ENCODE data around the gene CDX1. TPM values are rescaled to one million over a fixed set of nuclear protein-coding genes. Genes with fewer than 3 reads are reported as not detected.
"Not testable (repeated sequence)": the region's sequence is repeated elsewhere in the genome, so short reads cannot be mapped to it uniquely, and the experiment has no call there.

Gene CDX1
- total and polyA plus RNA-seq, 2 of the 8 experiments (the other 6 are each of a cell fraction or from before 2014, with no cell fraction given), result not detected

- H4K5ac ChIP-seq (ENCODE audit: insufficient read length, low read depth, low read length); H3K18ac ChIP-seq (ENCODE audit: extremely low read depth, low read length); H3K56ac ChIP-seq (replicated peaks; ENCODE audit: insufficient read length, low read depth, low read length); H3K9ac ChIP-seq (replicated peaks in 1 of 4; ENCODE audit: extremely low read depth in 1 of 4, low read depth in 3 of 4, low read length in 3 of 4); H2AFZ ChIP-seq (ENCODE audit: low read length); DNase-seq (ENCODE audit: low read depth in 1 of 2, low spot score in 2 of 2); H3K23me2 ChIP-seq (ENCODE audit: low read depth, low read length); H3K4me3 ChIP-seq (ENCODE audit: extremely low read depth in 1 of 4, insufficient read depth in 2 of 4, low read depth in 3 of 4, low read length in 4 of 4); H4K8ac ChIP-seq (ENCODE audit: extremely low read depth, insufficient read depth, low read length); H3K23ac ChIP-seq (ENCODE audit: insufficient read length); H3K4me2 ChIP-seq (ENCODE audit: insufficient read depth in 1 of 2, low read depth in 2 of 2, low read length in 2 of 2); H2BK20ac ChIP-seq (ENCODE audit: low read length); POLR2A ChIA-PET (ENCODE audit: partially characterized antibody); H3K4ac ChIP-seq (replicated peaks; ENCODE audit: insufficient read length, low read depth, low read length); H3K79me2 ChIP-seq (ENCODE audit: control insufficient read depth in 1 of 2, insufficient read depth in 2 of 2, low read length in 2 of 2); H2BK15ac ChIP-seq (ENCODE audit: low read length); H4K20me1 ChIP-seq (replicated peaks in 1 of 2; ENCODE audit: control insufficient read depth in 1 of 2, insufficient read depth in 2 of 2, low read length in 2 of 2); H3K27me3 ChIP-seq (replicated peaks in 1 of 4; ENCODE audit: control insufficient read depth in 3 of 4, extremely low read depth in 1 of 4, insufficient read depth in 3 of 4, low read length in 3 of 4); H3K4me1 ChIP-seq (replicated peaks in 1 of 4; ENCODE audit: control insufficient read depth in 3 of 4, insufficient read depth in 4 of 4, low read length in 3 of 4); H3K36me3 ChIP-seq (ENCODE audit: control insufficient read depth in 2 of 4, insufficient read depth in 4 of 4, low read length in 3 of 4); H3K14ac ChIP-seq (ENCODE audit: insufficient read length); FAIRE-seq; H2BK5ac ChIP-seq (ENCODE audit: low read depth, low read length); H2BK120ac ChIP-seq (replicated peaks; ENCODE audit: low read depth, low read length); H4K91ac ChIP-seq (replicated peaks; ENCODE audit: insufficient read length, low read length); H3K27ac ChIP-seq (ENCODE audit: low read depth, low read length); H3K9me3 ChIP-seq (ENCODE audit: insufficient read depth in 2 of 2, low read depth in 1 of 2, low read length in 1 of 2); H3K79me1 ChIP-seq (ENCODE audit: low read depth, low read length): not testable (repeated sequence)
- WGBS, 2 experiments (ENCODE audit: extremely low coverage in 1 of 2, insufficient coverage in 1 of 2, insufficient read length in 1 of 2, insufficient replicate concordance in 2 of 2, low coverage in 1 of 2, low lambda C conversion rate in 2 of 2, missing lambda C conversion rate in 1 of 2), result 76% methylated on average over 5 of the region's 5 CpGs; no CpG with 5 or more reads in 1 of the 2 experiments
- H2BK12ac ChIP-seq (ENCODE audit: low read depth, low read length), result 0 out of 2 replicates have a peak overlapping the region, but pooled peaks have one; percentile 68
- 0 out of 2 replicates have a peak overlapping the region, but pooled peaks have one; percentile 24 for H2AK5ac ChIP-seq (ENCODE audit: low read depth, low read length)
- CTCF ChIA-PET (ENCODE audit: partially characterized antibody), result interaction anchor here (0.6 to 2.8 kb wide), 9 partner anchors 9 to 74 kb away, joined by 3 to 15 read pairs (median 4); no protein-coding TSS in a partner anchor
These were observed 67.1 kb downstream of the CDX1 start for GRCh38 chr5:150233706-150234105.

Other genes starting within 250 kb of the CDX1 start
- gene PDE6A, start 222.0 kb upstream of the CDX1 start, total RNA-seq (2021; fragmentation: NEBNext Ultra II Directional; extraction: Animal tissue kit (Norgen Biotek cat#: 25700)), result not detected in 2 replicates
- gene PDE6A, start 222.0 kb upstream of the CDX1 start, polyA plus RNA-seq (2011; rRNA removed), result not detected in 2 replicates
- gene SLC26A2, start 206.0 kb upstream of the CDX1 start, total RNA-seq (2021; fragmentation: NEBNext Ultra II Directional; extraction: Animal tissue kit (Norgen Biotek cat#: 25700)), result 10.9 and 11.4 TPM in 2 replicates
- gene SLC26A2, start 206.0 kb upstream of the CDX1 start, polyA plus RNA-seq (2011; rRNA removed), result 2.2 and 3.7 TPM in 2 replicates
- 1.2 and 1.3 TPM in 2 replicates for gene TIGD6, start 166.1 kb upstream of the CDX1 start, total RNA-seq (2021; fragmentation: NEBNext Ultra II Directional; extraction: Animal tissue kit (Norgen Biotek cat#: 25700))
- 1.9 and 2.4 TPM in 2 replicates for gene TIGD6, start 166.1 kb upstream of the CDX1 start, polyA plus RNA-seq (2011; rRNA removed)
- 27.5 and 28.0 TPM in 2 replicates for gene HMGXB3, start 166.0 kb upstream of the CDX1 start, total RNA-seq (2021; fragmentation: NEBNext Ultra II Directional; extraction: Animal tissue kit (Norgen Biotek cat#: 25700))
- 26.8 and 28.8 TPM in 2 replicates for gene HMGXB3, start 166.0 kb upstream of the CDX1 start, polyA plus RNA-seq (2011; rRNA removed)
- gene CSF1R, start 80.2 kb upstream of the CDX1 start, total RNA-seq (2021; fragmentation: NEBNext Ultra II Directional; extraction: Animal tissue kit (Norgen Biotek cat#: 25700)), result not detected in 2 replicates
- gene CSF1R, start 80.2 kb upstream of the CDX1 start, polyA plus RNA-seq (2011; rRNA removed), result 0.12 TPM in 1 of 2 replicates, not detected in the other
- 13.7 and 15.9 TPM in 2 replicates for gene PDGFRB, start 10.9 kb upstream of the CDX1 start, total RNA-seq (2021; fragmentation: NEBNext Ultra II Directional; extraction: Animal tissue kit (Norgen Biotek cat#: 25700))
- 4.2 and 5.9 TPM in 2 replicates for gene PDGFRB, start 10.9 kb upstream of the CDX1 start, polyA plus RNA-seq (2011; rRNA removed)
- 0.07 TPM in 1 of 2 replicates, not detected in the other for gene SLC6A7, start 23.3 kb downstream of the CDX1 start, total RNA-seq (2021; fragmentation: NEBNext Ultra II Directional; extraction: Animal tissue kit (Norgen Biotek cat#: 25700))
- 0.02 and 0.12 TPM in 2 replicates for gene SLC6A7, start 23.3 kb downstream of the CDX1 start, polyA plus RNA-seq (2011; rRNA removed)
- 0.23 and 0.28 TPM in 2 replicates for gene CAMK2A, start 123.0 kb downstream of the CDX1 start, total RNA-seq (2021; fragmentation: NEBNext Ultra II Directional; extraction: Animal tissue kit (Norgen Biotek cat#: 25700))
- 0.16 and 0.20 TPM in 2 replicates for gene CAMK2A, start 123.0 kb downstream of the CDX1 start, polyA plus RNA-seq (2011; rRNA removed)
- gene ARSI, start 136.1 kb downstream of the CDX1 start, total RNA-seq (2021; fragmentation: NEBNext Ultra II Directional; extraction: Animal tissue kit (Norgen Biotek cat#: 25700)), result 4.5 TPM in 2 replicates
- 6.7 and 8.0 TPM in 2 replicates for gene ARSI, start 136.1 kb downstream of the CDX1 start, polyA plus RNA-seq (2011; rRNA removed)
- 158 and 170 TPM in 2 replicates for gene TCOF1, start 190.9 kb downstream of the CDX1 start, total RNA-seq (2021; fragmentation: NEBNext Ultra II Directional; extraction: Animal tissue kit (Norgen Biotek cat#: 25700))
- 35.9 and 51.6 TPM in 2 replicates for gene TCOF1, start 190.9 kb downstream of the CDX1 start, polyA plus RNA-seq (2011; rRNA removed)
- 45.9 and 48.6 TPM in 2 replicates for gene CD74, start 246.1 kb downstream of the CDX1 start, total RNA-seq (2021; fragmentation: NEBNext Ultra II Directional; extraction: Animal tissue kit (Norgen Biotek cat#: 25700))
- gene CD74, start 246.1 kb downstream of the CDX1 start, polyA plus RNA-seq (2011; rRNA removed), result 61.0 and 61.8 TPM in 2 replicates

Measured in H1 (cell line).